ENCODE results near the gene GPC3. TPM values are rescaled to one million over a fixed set of nuclear protein-coding genes. Genes with fewer than 3 reads are reported as not detected.

GPC3 gene
- total and polyA plus RNA-seq, 2 of the 4 experiments (the other 2 are of a cell fraction) = not detected

GRCh38 chrX:133921764-133922389, 63.5 kb downstream of the GPC3 start:
- Histone ChIP-seq H3K4me3 (ENCODE audit: insufficient read depth, low read depth, low read length) (no peak overlapping the region), H3K36me3 (ENCODE audit: control insufficient read depth, insufficient read depth, low read length) (no peaks in the 10 kb centered on the region), H3K23ac (ENCODE audit: low read depth, low read length) (no peak overlapping the region), H3K4me2 (ENCODE audit: low read depth, low read length) (no peak overlapping the region), H2BK5ac (ENCODE audit: low read depth, low read length, poor library complexity, severe bottlenecking) (no peak overlapping the region), H3K79me1 (ENCODE audit: low read depth in 1 of 2, low read length in 2 of 2) (no peaks in the 10 kb centered on the region), H4K91ac (ENCODE audit: insufficient read depth, low read depth, low read length) (no peak overlapping the region), H3K27me3 (ENCODE audit: control insufficient read depth, insufficient read depth, low read length) (no peaks in the 10 kb centered on the region; the same call in 1 of the 2 replicates), H3K9me3 (ENCODE audit: control insufficient read depth, insufficient read depth, low read length) (no peaks in the 10 kb centered on the region), H3K9me1 (ENCODE audit: insufficient read depth, low read length) (no peaks in the 10 kb centered on the region), H3K4me1 (ENCODE audit: control insufficient read depth, insufficient read depth, low read length) (no peaks in the 10 kb centered on the region), H2AK5ac (ENCODE audit: low read depth, low read length) (no peak overlapping the region), H2AFZ (replicated peaks; ENCODE audit: low read length, poor library complexity) (no peak overlapping the region), H3K27ac (ENCODE audit: insufficient read depth, low read length) (no peak overlapping the region), H3K4ac (ENCODE audit: low read depth, low read length) (no peak overlapping the region), H2AK9ac (replicated peaks; ENCODE audit: low read depth, low read length, poor library complexity) (no peak overlapping the region), H3K9ac (ENCODE audit: low read depth, low read length) (no peak overlapping the region), H2BK20ac (ENCODE audit: low read depth, low read length) (no peak overlapping the region), H4K5ac (ENCODE audit: low read depth, low read length) (no peak overlapping the region), H3K56ac (ENCODE audit: extremely low read depth, insufficient read depth, low read length) (no peak overlapping the region), H4K8ac (ENCODE audit: low read depth in 2 of 2, low read length in 2 of 2) (no peak overlapping the region), H4K20me1 (ENCODE audit: insufficient read depth, low read length) (no peaks in the 10 kb centered on the region), H2BK120ac (ENCODE audit: low read depth, low read length) (no peak overlapping the region), H3K14ac (replicated peaks; ENCODE audit: low read depth, low read length) (no peak overlapping the region), H2BK15ac (ENCODE audit: low read depth, low read length) (no peak overlapping the region), H3K18ac (ENCODE audit: low read depth, low read length) (no peak overlapping the region)
- ATAC-seq (ENCODE audit: low read depth) (no peak; the same call in 1 of the 2 replicates), DNase-seq (peak; percentile 5)
- CTCF ChIA-PET = interaction anchor here (0.6 to 1.7 kb wide), 2 partner anchors 10 to 129 kb away, joined by 3 to 4 read pairs; no protein-coding TSS in a partner anchor
- dilution Hi-C loops (cut with HindIII; ENCODE audit: low sequenced_read_pairs, unreplicated experiment) = no loop called here
- intact Hi-C loops (cut with micrococcal nuclease) = loop anchor here (1.0 kb wide), 1 partner anchor 130 kb away; no protein-coding TSS in a partner anchor
- 45% methylated on average over 5 of the region's 7 CpGs; no CpG with 5 or more reads in 1 of the 2 experiments for WGBS, 2 experiments (ENCODE audit: extremely low coverage in 2 of 2, insufficient read length in 1 of 2)
- in situ Hi-C loops (cut with MboI; ENCODE audit: low sequenced_read_pairs) = no loop called here
- no TSS peak for BruUV-seq (replicated peaks)
- no peak for TF ChIP-seq FOS (IDR thresholded peaks at IDR 0.05; ENCODE audit: low read depth, low read length)
- TF ChIP-seq, protein P1, sequence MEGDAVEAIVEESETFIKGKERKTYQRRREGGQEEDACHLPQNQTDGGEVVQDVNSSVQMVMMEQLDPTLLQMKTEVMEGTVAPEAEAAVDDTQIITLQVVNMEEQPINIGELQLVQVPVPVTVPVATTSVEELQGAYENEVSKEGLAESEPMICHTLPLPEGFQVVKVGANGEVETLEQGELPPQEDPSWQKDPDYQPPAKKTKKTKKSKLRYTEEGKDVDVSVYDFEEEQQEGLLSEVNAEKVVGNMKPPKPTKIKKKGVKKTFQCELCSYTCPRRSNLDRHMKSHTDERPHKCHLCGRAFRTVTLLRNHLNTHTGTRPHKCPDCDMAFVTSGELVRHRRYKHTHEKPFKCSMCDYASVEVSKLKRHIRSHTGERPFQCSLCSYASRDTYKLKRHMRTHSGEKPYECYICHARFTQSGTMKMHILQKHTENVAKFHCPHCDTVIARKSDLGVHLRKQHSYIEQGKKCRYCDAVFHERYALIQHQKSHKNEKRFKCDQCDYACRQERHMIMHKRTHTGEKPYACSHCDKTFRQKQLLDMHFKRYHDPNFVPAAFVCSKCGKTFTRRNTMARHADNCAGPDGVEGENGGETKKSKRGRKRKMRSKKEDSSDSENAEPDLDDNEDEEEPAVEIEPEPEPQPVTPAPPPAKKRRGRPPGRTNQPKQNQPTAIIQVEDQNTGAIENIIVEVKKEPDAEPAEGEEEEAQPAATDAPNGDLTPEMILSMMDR (conservative IDR thresholded peaks at IDR 0.05; ENCODE audit: low read depth, low read length) = peak; percentile 33; the same call in 1 of the 2 replicates
- POLR2A ChIA-PET (ENCODE audit: unreplicated experiment) = no interaction called here

Data from IMR-90 (cell line).